IMR-90 (cell line): ENCODE measurements around the gene ZAP70.

Source experiments
- CEBPB ChIP-seq: IDR thresholded peaks from 2 replicates; pipeline ENCODE4 v1.6.1; 2012; ENCODE audit warnings: low read depth, low read length, improper control_type of control experiment
- CHD1 ChIP-seq: IDR thresholded peaks from 2 replicates; pipeline ENCODE4 v1.6.1; 2012; ENCODE audit warnings: low read depth, low read length, improper control_type of control experiment
- CTCF ChIP-seq: conservative IDR thresholded peaks from 2 replicates; pipeline ENCODE4 v1.5.1; 2012; ENCODE audit warnings: mild to moderate bottlenecking, low read depth, low read length, improper control_type of control experiment
- FOS ChIP-seq: fragments of 150-350 bp; IDR thresholded peaks from 2 replicates; pipeline ENCODE4 v1.6.1; 2016; ENCODE audit warnings: low read depth, low read length
- MAFK ChIP-seq: IDR thresholded peaks from 2 replicates; pipeline ENCODE4 v1.6.1; 2012; ENCODE audit warnings: low read depth, low read length, improper control_type of control experiment
- MXI1 ChIP-seq: IDR thresholded peaks from 2 replicates; pipeline ENCODE4 v1.6.1; 2012; ENCODE audit warnings: low read depth, mild to moderate bottlenecking, low read length, moderate library complexity, borderline replicate concordance
- POLR2A ChIP-seq: IDR thresholded peaks from 2 replicates; pipeline ENCODE4 v1.6.1; 2012; ENCODE audit warnings: mild to moderate bottlenecking, low read depth, low read length
- RAD21 ChIP-seq: IDR thresholded peaks from 2 replicates; pipeline ENCODE4 v1.6.1; 2012; ENCODE audit warnings: low read length, improper control_type of control experiment
- RFX5 ChIP-seq: IDR thresholded peaks from 2 replicates; pipeline ENCODE4 v1.8.0; 2012; ENCODE audit warnings: low read depth, mild to moderate bottlenecking, low read length, moderate library complexity
- SMC3 ChIP-seq: fragments of 150-350 bp; IDR thresholded peaks from 2 replicates; pipeline ENCODE4 v1.6.1; 2016; ENCODE audit warnings: low read depth, mild to moderate bottlenecking, antibody characterized with exemption, low read length, moderate library complexity
- USF2 ChIP-seq: fragments of 150-350 bp; IDR thresholded peaks from 2 replicates; pipeline ENCODE4 v1.6.1; 2017; ENCODE audit warnings: mild to moderate bottlenecking, antibody characterized with exemption, low read length, low read depth
- TF ChIP-seq, protein P1 (sequence below): fragments of 150-350 bp; IDR thresholded peaks from 2 replicates; pipeline ENCODE4 v1.6.1; 2016; ENCODE audit warnings: low read depth, mild to moderate bottlenecking, low read length, moderate library complexity, borderline replicate concordance

DNA sequence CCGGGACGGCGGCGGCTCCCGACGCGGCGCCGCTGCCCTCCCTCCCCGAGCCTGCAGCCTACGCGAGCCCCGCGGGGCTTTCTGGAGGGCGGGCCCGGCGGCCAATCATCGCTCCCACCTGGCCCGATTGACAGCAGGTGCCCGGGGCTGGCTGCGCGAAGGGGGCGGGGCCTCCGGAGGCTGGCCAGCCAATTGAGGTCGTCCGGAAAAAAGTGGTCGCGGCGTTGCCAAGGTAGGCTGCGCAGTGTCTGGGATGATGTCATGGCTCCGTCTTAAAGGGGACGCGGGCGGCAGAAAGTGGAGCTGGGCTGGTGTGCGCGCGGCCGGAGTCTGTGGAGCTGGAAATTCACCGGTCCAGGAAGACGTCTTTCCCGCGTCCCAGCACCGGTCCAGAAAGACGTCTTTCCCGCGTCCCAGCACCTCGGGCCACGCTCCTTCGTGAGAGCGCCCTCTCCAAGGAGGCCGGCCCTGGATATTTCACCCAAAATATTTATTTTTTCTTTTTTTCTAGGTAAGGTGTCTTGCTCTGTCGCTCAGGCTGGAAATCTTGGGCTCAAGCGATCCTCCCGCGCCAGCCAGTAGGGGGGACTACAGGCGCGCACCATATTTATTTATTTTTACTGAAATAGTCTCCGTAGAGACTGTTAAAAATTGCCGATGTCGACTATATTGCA lies 49.3 kb upstream of the ZAP70 start, which contains the start of gene ACTR1B:
- peak; percentile 89 for TF ChIP-seq RFX5
- TF ChIP-seq CTCF: peak; percentile 65
- TF ChIP-seq MAFK: peak; percentile 47; the same call in 1 of the 2 replicates
- TF ChIP-seq FOS: peak; percentile 21; the same call in 1 of the 2 replicates
- no peak for TF ChIP-seq CHD1
- TF ChIP-seq USF2: no peak
- TF ChIP-seq POLR2A: peak; percentile 53
- peak; percentile 36; the same call in 1 of the 2 replicates for TF ChIP-seq SMC3
- TF ChIP-seq, protein P1, sequence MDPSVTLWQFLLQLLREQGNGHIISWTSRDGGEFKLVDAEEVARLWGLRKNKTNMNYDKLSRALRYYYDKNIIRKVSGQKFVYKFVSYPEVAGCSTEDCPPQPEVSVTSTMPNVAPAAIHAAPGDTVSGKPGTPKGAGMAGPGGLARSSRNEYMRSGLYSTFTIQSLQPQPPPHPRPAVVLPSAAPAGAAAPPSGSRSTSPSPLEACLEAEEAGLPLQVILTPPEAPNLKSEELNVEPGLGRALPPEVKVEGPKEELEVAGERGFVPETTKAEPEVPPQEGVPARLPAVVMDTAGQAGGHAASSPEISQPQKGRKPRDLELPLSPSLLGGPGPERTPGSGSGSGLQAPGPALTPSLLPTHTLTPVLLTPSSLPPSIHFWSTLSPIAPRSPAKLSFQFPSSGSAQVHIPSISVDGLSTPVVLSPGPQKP: no peak
- 0 out of 2 replicates have a peak, but pooled peaks have one; percentile 27 for TF ChIP-seq CEBPB
- TF ChIP-seq MXI1: peak; percentile 38; the same call in 1 of the 2 replicates
- TF ChIP-seq RAD21: peak; percentile 40
